Measurements from ENCODE around the gene TBC1D8. TPM values are rescaled to one million over a fixed set of nuclear protein-coding genes. Genes with fewer than 3 reads are reported as not detected.
"Not testable (repeated sequence)": the region's sequence is repeated elsewhere in the genome, so short reads cannot be mapped to it uniquely, and the experiment has no call there.

TBC1D8 gene
- total RNA-seq, 2 experiments from 2014 or later, result 0.29 to 0.70 TPM

DNA sequence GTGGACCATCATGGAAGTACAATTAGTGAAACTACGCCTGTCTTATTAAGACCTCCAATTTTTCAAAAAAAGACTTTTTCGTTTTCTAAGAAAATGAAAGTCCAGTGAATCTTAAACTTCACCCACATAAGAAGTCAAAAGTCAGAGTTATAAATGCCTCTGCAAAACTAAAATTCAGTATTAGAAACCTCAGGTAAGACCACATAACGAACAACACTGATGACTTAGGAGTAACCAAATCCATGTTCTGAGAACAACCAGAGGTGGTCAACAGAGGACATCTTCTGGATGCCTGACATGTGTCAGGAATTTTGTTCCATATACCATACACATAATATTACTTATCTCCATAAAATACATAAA lies 86.7 kb downstream of the TBC1D8 start:
- Mint-ChIP-seq H3K27ac (no peak overlapping the region), H3K4me1 (ENCODE audit: low read depth) (no peaks in the 10 kb centered on the region), H3K9me3 (ENCODE audit: insufficient read depth) (no peaks in the 10 kb centered on the region), H3K36me3 (ENCODE audit: low read depth) (no peaks in the 10 kb centered on the region), H3K4me3 (no peak overlapping the region), H3K27me3 (ENCODE audit: low read depth) (peaks cover 3% of the 10 kb centered on the region)
- DNase-seq (no peak), ATAC-seq (no peak)
- ChIA-PET POLR2A (no interaction called here), CTCF (no interaction called here)

GRCh38 chr2:101064125-101064502 lies 87.1 kb downstream of the TBC1D8 start:
- DNase-seq (no peak), ATAC-seq (no peak)
- ChIA-PET POLR2A (no interaction called here), CTCF (no interaction called here)
- Mint-ChIP-seq H3K36me3 (ENCODE audit: low read depth) (no peaks in the 10 kb centered on the region), H3K4me3 (no peak overlapping the region), H3K4me1 (ENCODE audit: low read depth) (no peaks in the 10 kb centered on the region), H3K27me3 (ENCODE audit: low read depth) (peaks cover 3% of the 10 kb centered on the region), H3K9me3 (ENCODE audit: insufficient read depth) (no peaks in the 10 kb centered on the region), H3K27ac (no peak overlapping the region)

- Mint-ChIP-seq H3K4me1 (ENCODE audit: low read depth) (no peaks in the 10 kb centered on the region), H3K9me3 (ENCODE audit: insufficient read depth) (no peaks in the 10 kb centered on the region), H3K4me3 (no peak overlapping the region), H3K27ac (no peak overlapping the region), H3K36me3 (ENCODE audit: low read depth) (no peaks in the 10 kb centered on the region), H3K27me3 (ENCODE audit: low read depth) (peaks cover 3% of the 10 kb centered on the region)
- POLR2A ChIA-PET, result no interaction called here
- CTCF ChIA-PET, result no interaction called here
- no peak for DNase-seq
- ATAC-seq, result no peak
Observed at GRCh38 chr2:101063352-101064124, 87.6 kb downstream of the TBC1D8 start.

DNA sequence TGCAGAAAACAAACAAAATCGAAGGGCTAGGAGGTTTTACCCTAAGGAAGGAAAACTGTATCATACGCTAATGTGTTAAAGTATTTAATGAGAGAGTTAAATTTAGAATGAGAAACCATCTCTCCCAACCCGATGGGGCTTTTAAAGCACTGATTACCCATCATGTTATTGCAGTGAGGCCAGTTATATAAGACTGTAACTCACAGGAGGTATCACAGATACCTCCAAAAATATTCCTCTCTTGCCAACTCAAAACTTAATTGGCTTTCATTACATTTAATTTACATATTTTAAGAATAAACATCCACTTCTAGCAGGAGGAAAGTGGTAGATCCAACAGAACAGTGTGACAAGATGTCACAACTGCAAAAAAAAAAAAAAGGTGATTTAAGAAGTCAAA lies 92.8 kb downstream of the TBC1D8 start:
- POLR2A ChIA-PET, result no interaction called here
- no peak for ATAC-seq

DNA sequence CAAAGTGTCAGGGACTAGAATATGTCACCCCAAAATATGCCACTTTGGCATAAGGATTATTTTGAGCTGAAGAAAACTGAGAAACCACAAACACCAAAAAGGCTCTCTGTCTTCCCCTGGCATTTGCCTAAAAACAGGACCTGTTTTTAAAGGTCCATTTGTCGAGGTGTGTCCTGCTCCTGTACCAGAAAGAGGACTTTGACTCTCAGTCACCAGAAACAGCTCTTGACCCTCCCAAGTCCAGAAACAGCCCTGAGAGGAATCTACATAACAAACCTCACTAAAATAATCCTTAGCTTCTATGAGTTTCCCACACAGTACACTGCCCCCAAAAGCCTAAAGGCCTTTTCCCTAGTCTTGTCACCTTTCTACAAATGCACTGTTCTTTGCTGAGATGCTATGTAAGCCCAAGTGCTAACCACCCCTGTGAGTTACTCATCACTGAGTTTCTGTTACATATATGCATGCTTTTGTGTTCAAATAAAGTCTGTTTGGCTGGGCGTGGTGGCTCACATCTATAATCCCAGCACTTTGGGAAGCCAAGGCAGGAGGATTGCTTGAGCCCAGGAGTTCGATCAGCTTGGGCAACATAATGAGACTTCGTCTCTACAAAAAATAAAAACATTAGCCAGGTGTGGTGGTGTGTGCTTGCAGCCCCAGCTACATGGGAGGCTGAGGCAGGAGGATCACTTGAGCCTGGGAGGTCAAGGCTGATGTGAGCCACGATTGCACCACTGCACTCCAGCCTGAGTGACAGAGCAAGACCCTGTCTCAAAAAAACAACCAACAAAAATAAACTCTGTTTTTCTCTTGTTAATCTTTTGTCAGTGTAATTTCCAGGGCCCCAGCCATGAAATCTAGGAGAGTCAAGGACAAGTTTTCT lies 93.9 kb downstream of the TBC1D8 start:
- no peaks in the 10 kb centered on the region for H3K27me3 Mint-ChIP-seq (ENCODE audit: low read depth)
- POLR2A ChIA-PET, result no interaction called here
- H3K9me3 Mint-ChIP-seq (ENCODE audit: insufficient read depth), result no peaks in the 10 kb centered on the region
- H3K36me3 Mint-ChIP-seq (ENCODE audit: low read depth), result no peaks in the 10 kb centered on the region
- DNase-seq, result no peak
- H3K27ac Mint-ChIP-seq, result no peak overlapping the region
- CTCF ChIA-PET, result interaction anchor here (1.4 kb wide), 1 partner anchor 148 kb away, joined by 3 read pairs; no protein-coding TSS in a partner anchor
- no peak overlapping the region for H3K4me3 Mint-ChIP-seq
- no peak for ATAC-seq
- H3K4me1 Mint-ChIP-seq (ENCODE audit: low read depth), result no peaks in the 10 kb centered on the region

More for the DNA sequence above, 92.8 kb downstream of the TBC1D8 start:
- Mint-ChIP-seq H3K9me3 (ENCODE audit: insufficient read depth) (no peaks in the 10 kb centered on the region), H3K4me3 (no peak overlapping the region), H3K27ac (no peak overlapping the region), H3K36me3 (ENCODE audit: low read depth) (no peaks in the 10 kb centered on the region), H3K27me3 (ENCODE audit: low read depth) (no peaks in the 10 kb centered on the region), H3K4me1 (ENCODE audit: low read depth) (no peaks in the 10 kb centered on the region)
- DNase-seq, result no peak
- CTCF ChIA-PET, result no interaction called here

GRCh38 chr2:101053117-101053516 lies 98.1 kb downstream of the TBC1D8 start:
- Mint-ChIP-seq H3K9me3 (ENCODE audit: insufficient read depth) (no peaks in the 10 kb centered on the region), H3K27ac (no peak overlapping the region), H3K4me3 (no peak overlapping the region), H3K4me1 (ENCODE audit: low read depth) (no peaks in the 10 kb centered on the region), H3K27me3 (ENCODE audit: low read depth) (no peaks in the 10 kb centered on the region), H3K36me3 (ENCODE audit: low read depth) (no peaks in the 10 kb centered on the region)
- ATAC-seq, result no peak
- ChIA-PET POLR2A (no interaction called here), CTCF (interaction anchor here (1.0 kb wide), 1 partner anchor 40 kb away, joined by 3 read pairs; no protein-coding TSS in a partner anchor)
- no peak for DNase-seq

DNA sequence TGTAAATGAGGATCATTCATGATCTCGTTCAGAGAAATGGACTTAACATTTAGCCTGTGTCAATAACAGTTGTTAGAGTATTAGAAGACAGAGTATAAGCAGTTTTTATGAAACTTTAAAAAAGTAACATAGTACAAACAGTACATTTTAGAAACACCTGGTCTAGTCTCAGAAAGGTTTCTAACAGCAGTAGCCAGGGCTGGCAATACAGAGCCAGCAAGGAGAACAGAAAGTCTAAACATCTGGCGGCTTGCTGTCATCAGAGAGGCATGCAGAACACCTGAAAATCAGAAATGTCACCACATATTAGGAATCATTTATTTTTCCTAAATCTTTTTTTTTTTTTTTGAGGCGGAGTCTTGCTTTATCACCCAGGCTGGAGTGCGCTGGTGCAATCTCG lies 99.0 kb downstream of the TBC1D8 start:
- Mint-ChIP-seq H3K9me3 (ENCODE audit: insufficient read depth) (no peaks in the 10 kb centered on the region), H3K27me3 (ENCODE audit: low read depth) (no peaks in the 10 kb centered on the region), H3K36me3 (ENCODE audit: low read depth) (no peaks in the 10 kb centered on the region), H3K4me1 (ENCODE audit: low read depth) (no peaks in the 10 kb centered on the region), H3K27ac (no peak overlapping the region), H3K4me3 (no peak overlapping the region)
- no peak for DNase-seq
- POLR2A ChIA-PET, result no interaction called here
- no peak for ATAC-seq
- CTCF ChIA-PET, result interaction anchor here (1.0 kb wide), 1 partner anchor 40 kb away, joined by 3 read pairs; no protein-coding TSS in a partner anchor

DNA sequence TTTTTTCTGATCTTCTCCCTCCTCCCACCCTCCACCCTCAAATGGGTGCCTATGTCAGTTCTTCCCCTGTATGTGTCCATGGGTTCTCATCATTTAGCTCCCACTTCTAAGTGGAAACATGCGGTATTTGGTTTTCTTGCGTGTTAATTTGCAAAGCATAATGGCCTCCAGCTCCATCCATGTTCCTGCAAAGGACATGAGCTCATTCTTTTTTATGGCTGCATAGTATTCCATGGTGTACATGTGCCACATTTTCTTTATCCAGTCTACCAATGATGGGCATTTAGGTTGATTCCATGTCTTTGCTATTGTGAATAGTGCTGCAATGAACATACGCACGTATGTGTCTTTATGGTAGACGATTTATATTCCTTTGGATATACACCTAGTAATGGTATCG lies 100.3 kb downstream of the TBC1D8 start:
- DNase-seq; H3K27ac Mint-ChIP-seq; H3K27me3 Mint-ChIP-seq (ENCODE audit: low read depth); H3K4me1 Mint-ChIP-seq (ENCODE audit: low read depth); H3K36me3 Mint-ChIP-seq (ENCODE audit: low read depth); CTCF ChIA-PET; H3K4me3 Mint-ChIP-seq; POLR2A ChIA-PET; H3K9me3 Mint-ChIP-seq (ENCODE audit: insufficient read depth); ATAC-seq: not testable (repeated sequence)

- no peak for DNase-seq
- ChIA-PET POLR2A (no interaction called here), CTCF (interaction anchor here (1.3 kb wide), 1 partner anchor 157 kb away, joined by 3 read pairs; no protein-coding TSS in a partner anchor)
- Mint-ChIP-seq H3K9me3 (ENCODE audit: insufficient read depth) (no peaks in the 10 kb centered on the region), H3K27me3 (ENCODE audit: low read depth) (peaks cover 3% of the 10 kb centered on the region), H3K4me1 (ENCODE audit: low read depth) (no peaks in the 10 kb centered on the region), H3K36me3 (ENCODE audit: low read depth) (no peaks in the 10 kb centered on the region), H3K27ac (no peak overlapping the region), H3K4me3 (no peak overlapping the region)
- no peak for ATAC-seq
Observed at GRCh38 chr2:101048756-101049155, 102.4 kb downstream of the TBC1D8 start.

DNA sequence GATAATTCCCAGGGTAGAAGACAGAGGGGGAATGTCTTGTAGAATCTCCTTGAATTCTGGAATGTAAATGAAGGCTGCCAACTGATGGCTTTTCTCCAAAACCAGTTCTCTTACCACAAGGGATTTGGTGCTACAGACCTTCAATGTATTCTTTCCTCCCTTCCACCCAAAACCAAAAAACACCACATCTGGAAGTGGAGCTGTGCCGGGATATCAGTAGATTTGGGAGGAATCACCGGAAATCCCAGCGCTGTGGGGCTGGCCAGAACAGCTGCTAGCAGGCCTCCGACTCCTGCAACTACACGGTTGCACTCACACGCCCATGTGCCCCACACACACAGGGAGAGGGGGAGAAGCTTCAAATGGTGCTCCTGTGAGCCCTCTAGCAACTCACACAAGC lies 103.4 kb downstream of the TBC1D8 start:
- no peak overlapping the region for H3K27ac Mint-ChIP-seq
- H3K9me3 Mint-ChIP-seq (ENCODE audit: insufficient read depth), result no peaks in the 10 kb centered on the region
- ATAC-seq (no peak), DNase-seq (no peak)
- POLR2A ChIA-PET, result no interaction called here
- H3K4me3 Mint-ChIP-seq, result no peak overlapping the region
- H3K4me1 Mint-ChIP-seq (ENCODE audit: low read depth), result no peaks in the 10 kb centered on the region
- CTCF ChIA-PET, result interaction anchor here (1.3 kb wide), 1 partner anchor 157 kb away, joined by 3 read pairs; no protein-coding TSS in a partner anchor
- H3K27me3 Mint-ChIP-seq (ENCODE audit: low read depth), result peaks cover 3% of the 10 kb centered on the region
- no peaks in the 10 kb centered on the region for H3K36me3 Mint-ChIP-seq (ENCODE audit: low read depth)

- peaks cover 3% of the 10 kb centered on the region for H3K27me3 Mint-ChIP-seq (ENCODE audit: low read depth)
- ChIA-PET CTCF (interaction anchor here (1.3 kb wide), 1 partner anchor 158 kb away, joined by 3 read pairs; no protein-coding TSS in a partner anchor), POLR2A (no interaction called here)
- H3K36me3 Mint-ChIP-seq (ENCODE audit: low read depth), result no peaks in the 10 kb centered on the region
- no peak overlapping the region for H3K4me3 Mint-ChIP-seq
- H3K9me3 Mint-ChIP-seq (ENCODE audit: insufficient read depth), result no peaks in the 10 kb centered on the region
- DNase-seq (no peak), ATAC-seq (no peak)
- no peaks in the 10 kb centered on the region for H3K4me1 Mint-ChIP-seq (ENCODE audit: low read depth)
- H3K27ac Mint-ChIP-seq, result no peak overlapping the region
Observed at GRCh38 chr2:101047075-101047766, 104.0 kb downstream of the TBC1D8 start.

- no peaks in the 10 kb centered on the region for H3K4me1 Mint-ChIP-seq (ENCODE audit: low read depth)
Observed at GRCh38 chr2:101045330-101045729, 105.9 kb downstream of the TBC1D8 start.

More at GRCh38 chr2:101045330-101045729, 105.9 kb downstream of the TBC1D8 start:
- ChIA-PET CTCF (interaction anchor here (1.2 kb wide), 1 partner anchor 18 kb away, joined by 3 read pairs; no protein-coding TSS in a partner anchor), POLR2A (no interaction called here)
- no peak overlapping the region for H3K4me3 Mint-ChIP-seq
- H3K9me3 Mint-ChIP-seq (ENCODE audit: insufficient read depth), result no peaks in the 10 kb centered on the region
- DNase-seq (no peak), ATAC-seq (no peak)
- no peak overlapping the region for H3K27ac Mint-ChIP-seq
- H3K27me3 Mint-ChIP-seq (ENCODE audit: low read depth), result peaks cover 3% of the 10 kb centered on the region
- no peaks in the 10 kb centered on the region for H3K36me3 Mint-ChIP-seq (ENCODE audit: low read depth)
